Measurements from ENCODE around the gene EPHA2.
"Not testable (repeated sequence)": the region's sequence is repeated elsewhere in the genome, so short reads cannot be mapped to it uniquely, and the experiment has no call there.

Gene EPHA2

DNA sequence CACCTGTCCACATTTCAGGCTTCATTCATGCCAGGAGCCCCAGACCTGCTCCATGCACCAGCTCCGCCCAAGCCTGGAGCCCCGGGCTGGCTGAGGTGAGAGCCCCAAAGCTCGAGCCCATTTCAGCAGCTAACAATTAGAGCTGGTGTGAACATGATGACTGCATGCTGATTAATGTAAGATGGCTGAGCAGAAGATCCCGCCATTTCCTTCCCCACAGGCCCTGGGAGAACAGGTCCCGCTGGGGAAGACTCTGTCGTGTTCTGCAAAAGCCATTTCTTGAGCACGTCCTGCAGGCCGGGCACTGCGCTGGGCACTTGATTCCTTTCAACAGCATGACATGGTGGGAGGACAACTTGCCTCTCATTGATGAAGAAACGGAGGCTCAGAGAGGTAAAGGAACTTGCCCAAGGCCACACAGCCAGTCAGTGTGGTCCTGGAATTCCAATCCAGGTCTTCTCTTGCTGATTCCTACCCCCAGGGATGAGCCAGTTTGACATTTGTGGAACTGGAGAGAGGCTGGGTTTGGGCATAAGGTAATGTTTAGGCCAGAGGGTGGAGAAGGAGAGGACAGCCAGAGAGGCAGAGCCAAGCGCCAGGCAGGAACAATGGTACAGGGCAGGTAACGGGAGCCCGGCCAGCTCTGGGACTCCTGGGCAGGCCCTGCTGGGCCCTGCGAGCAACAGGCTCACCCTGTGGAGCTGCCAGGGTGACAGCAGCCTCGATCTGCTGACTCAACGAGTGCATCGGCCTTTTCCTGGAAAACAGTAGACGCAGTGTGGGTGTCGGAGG lies 28.1 kb upstream of the EPHA2 start:
- DNase-seq (ENCODE audit: low read depth in 3 of 3) = no peak

DNA sequence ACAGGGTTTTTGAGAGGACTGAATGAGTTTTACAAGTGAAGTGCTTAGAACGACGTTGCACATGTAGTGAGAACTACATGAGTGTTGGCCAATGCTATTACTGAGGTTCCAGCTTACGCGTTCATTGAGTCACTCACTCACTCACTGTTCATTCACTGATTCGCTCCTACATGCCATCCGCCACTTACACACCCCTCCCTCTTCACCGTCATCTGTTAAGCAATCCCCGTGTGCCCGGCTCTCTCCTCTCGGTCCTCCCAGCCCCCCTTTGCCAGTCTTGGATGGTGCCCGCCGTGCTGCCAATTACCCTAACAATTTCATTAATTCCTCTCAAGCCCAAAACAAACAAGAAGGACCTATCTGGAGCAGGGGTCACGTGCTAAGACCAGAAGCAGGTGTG lies 27.3 kb upstream of the EPHA2 start:
- no peak for DNase-seq (ENCODE audit: low read depth in 3 of 3)

DNA sequence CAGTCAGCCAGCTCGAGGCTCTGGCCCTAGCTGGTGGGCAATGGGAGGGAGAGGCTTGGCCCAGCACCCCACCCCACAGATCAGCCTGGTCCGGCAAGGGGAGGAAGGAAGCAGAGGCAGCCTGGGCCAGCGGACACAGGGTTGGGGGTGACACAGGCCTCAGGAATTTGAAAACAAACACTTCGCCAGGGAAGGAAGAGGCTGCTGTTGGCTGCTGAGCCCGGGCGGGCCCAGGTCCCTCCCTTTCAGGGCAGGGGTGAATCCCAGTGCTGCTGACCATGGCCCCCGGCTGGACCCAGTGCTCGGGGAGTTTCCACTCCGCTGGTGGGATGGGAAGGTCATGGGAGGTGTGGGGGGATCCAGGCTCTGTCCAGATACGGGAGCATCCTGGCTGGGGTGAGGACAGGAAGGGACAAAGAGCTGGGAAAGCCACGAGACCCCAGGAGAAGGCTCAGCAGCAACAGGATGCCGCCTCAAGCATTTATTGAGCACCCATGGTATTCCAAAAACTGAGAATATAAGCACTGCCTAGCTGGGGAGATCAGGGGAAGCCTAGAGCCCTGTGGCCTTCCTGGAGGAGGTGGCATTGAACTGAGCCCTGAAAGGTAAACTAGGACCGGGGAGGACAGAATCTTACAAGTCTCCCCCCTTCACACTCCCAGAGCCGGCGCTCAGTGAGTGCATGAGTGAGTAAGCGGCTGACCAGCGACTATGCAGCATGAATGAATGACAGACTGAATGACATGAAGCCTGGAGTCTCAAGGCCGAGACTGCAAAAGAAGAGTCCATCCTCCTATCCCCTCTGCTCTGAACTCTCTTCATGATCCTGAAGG lies 26.2 kb upstream of the EPHA2 start:
- no peak for DNase-seq (ENCODE audit: low read depth in 3 of 3)

DNA sequence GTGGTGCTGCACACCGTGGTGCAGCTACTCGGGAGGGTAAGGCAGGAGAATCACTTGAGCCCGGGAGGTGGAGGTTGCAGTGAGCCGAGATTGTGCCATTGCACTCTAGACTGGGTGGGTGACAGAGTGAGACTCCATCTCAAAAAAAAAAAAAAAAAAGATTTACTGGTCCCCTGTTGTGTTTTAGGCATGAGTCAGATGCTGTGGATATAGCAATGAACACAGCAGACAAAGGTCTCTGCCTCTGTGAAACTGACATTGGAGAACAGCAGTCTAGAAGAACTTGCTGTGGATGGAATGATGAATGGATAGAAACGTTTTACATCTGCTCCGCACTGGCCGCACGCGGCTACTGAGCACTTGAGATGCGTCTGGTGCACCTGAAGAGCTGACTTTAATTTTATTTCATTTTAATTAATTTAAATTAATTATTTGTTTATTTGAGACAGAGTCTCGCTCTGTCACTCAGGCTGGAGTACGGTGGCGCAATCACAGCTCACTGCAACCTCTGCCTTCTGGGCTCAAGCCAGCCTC lies 24.5 kb upstream of the EPHA2 start:
- DNase-seq (ENCODE audit: low read depth in 3 of 3) = no peak

DNA sequence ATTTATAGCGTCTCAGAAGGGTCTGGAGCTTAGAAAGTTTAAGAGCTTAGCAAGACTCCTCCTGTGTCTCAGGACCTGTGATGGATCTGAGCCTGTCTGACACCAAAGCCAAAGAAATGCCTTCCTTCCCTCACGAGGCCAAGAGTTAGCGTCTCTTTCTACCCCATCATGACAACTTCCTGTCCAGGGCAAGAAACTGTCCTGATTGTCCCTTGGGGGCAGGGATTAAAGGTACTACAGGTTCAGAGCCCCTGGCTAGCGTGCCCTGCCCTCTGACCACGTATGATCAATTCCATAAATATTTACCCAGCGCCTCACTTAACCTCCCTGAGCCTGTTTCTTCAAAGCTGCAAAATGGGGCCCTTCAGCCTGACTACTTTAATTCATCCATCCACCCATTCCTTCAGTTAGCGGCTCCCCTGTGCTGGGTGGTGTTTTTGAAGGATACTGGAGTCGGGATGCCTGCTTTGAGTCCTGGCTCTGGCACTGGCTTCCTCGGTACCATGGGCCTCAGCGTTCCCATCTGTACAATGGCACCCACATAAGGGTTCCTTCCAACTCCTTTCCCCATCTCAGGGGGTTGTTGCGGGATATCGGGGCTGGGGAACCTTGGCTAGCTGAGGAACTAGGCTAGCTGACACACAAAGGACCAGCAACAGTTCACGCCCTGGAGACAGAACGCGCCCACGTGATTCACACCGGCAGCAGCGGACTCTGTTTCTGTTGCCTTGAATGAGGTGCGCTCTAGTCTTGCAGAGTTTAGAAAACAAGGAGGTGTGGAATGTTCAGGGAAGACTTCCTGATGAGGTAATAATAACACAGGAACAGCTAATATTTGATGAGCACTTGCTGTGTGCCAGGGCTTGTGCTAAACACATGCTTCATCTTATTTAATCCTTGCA lies 23.0 kb upstream of the EPHA2 start:
- DNase-seq (ENCODE audit: low read depth in 3 of 3) = no peak

DNA sequence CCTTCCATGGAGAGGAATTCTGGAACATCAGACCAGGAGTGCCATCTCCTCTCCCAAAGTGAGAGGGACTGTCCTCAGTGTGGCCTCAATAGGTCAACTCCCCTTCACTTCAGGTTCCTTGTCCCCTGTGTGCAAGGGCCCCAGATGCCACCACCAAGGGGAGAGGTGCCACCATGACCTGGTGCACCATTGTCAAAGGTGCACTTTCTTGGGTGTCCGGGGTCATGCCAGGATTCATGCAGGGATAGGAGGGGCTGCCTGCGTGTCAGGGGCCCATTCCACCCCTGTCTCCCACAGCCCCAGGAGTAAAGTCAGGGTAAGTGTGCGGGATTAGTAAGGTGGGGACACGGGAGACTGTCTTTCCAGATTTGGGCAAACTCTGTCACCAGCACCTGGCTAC lies 21.4 kb upstream of the EPHA2 start:
- DNase-seq (ENCODE audit: low read depth in 3 of 3) = no peak

DNA sequence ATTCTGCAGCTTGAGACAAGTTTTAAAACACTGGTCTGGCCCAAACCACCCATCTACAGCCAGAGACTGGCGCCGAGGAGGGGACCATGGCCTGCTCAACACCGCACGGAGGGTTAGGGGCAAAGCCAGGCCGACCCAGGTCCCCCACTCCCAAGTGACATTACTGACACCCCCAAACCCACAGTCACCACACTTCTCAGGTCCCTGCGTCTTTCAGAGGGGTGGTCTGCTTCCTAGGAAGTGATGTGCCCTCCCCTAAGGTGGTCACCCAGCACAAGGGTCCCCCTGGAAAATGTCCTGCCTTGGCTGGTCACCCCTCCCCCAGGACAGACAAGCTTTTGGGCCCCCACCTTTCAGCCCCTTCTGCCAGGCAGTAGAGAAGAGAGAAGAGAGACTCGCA lies 20.8 kb upstream of the EPHA2 start:
- DNase-seq (ENCODE audit: low read depth in 3 of 3) = no peak

DNA sequence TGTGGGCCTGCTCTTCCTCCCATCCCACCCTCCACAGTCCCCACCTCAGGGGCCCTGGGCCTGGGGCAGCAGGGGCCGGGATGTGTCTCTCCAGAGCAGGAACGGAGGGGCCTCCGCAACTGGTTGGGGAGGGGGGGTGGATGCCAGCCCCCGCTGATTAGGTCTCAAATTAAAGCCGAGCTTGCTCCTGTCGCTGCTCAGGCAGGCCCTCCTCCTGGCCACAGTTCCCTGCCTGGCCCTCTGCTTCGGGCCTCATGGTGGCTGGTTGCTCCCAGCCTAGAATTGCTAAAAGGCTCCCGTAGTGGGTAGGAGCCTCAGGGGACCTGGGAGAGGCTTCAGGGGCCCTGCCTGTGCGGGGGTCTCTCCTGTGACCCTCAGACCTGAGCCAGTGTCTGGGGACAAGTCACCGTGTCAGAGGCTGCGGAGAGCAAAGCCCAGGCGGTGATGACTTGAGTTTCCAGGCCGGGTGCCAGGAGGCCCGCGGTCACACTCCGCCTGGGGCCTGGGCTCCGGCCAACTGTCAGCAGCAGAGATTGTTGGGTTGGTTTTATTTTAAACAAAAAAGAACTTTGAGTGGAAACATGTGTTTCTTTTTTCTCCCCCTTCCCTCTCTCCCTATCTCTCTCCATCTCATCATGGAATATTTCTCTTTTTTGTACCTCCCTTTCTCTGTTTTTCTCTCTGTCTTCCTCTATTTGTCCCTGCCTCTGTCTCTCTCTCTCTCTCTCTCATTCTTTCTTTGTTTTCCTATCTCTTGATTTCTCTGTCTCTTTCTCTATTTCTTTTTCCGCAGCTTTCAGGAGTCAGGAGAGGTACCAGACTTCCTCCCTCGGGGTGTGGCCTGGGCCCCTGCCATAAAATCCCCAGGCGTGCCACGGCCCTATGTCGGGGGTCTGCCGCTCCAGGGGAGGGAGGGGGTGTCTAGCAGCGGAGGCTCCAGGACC lies 20.0 kb upstream of the EPHA2 start:
- DNase-seq (ENCODE audit: low read depth in 3 of 3) = no peak

DNA sequence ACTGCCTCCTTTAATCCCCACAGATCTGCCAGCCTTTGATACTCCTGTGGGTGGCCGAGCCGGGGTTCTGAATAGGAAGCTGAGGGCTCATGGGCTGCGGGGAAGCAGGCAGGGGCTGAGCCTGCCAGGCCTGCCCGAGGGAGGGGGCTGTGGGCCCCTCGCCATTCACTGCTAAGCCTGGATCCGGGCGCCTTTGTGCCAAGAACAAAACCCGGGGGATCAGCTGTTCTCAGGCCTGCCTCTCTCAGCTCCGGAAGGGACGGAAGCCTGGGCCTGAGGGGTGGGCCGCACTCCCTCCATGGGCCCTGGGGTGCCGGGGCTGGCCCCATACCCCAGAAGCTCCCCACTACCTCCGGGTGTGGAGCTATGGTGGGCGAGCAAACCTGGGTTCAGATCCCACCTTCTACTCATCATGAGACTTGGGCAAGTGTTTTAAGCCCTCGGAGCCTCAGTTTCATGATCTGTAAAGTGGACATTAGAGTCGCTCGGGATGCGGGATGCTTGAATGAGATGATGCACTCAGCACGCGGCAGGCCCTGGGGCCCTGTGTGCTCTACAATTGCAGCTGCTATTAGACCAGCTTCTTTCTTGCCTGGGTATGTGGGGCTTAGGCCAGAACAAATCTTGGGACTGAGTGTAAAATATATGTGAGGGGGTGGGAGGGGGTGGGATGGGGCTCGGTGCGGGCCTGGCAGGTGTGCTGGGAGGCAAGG lies 19.2 kb upstream of the EPHA2 start:
- DNase-seq (ENCODE audit: low read depth in 3 of 3) = no peak

DNA sequence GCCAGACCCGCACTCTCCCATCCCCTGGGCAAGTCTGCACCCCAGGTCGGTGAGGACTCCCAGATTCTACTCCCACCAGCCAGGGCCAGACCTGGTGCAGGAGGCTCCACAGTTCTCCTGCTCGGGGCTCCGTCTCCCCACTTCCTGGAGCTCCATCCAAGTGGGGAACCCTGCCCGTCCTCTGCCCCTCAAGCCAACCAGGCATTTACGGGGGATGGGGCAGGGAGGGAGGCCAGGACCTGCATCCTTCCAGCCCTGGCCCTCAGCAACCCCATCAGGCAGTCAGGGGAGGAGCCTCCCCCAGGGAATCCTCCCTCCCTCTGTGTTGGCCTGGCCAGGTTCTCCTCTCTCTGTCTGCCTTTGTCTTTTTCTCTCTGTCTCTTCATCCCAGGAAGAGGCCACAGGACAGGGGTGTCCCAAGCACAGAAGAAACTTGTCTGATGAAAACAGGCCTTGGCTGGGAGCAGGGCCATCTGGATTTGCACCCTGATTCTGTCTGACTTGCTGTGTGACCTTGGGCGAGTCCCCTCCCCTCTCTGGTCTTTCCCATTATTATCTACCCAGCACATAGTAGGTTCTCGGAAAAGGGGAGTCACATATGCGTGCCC lies 18.5 kb upstream of the EPHA2 start:
- DNase-seq (ENCODE audit: low read depth in 3 of 3) = no peak

DNA sequence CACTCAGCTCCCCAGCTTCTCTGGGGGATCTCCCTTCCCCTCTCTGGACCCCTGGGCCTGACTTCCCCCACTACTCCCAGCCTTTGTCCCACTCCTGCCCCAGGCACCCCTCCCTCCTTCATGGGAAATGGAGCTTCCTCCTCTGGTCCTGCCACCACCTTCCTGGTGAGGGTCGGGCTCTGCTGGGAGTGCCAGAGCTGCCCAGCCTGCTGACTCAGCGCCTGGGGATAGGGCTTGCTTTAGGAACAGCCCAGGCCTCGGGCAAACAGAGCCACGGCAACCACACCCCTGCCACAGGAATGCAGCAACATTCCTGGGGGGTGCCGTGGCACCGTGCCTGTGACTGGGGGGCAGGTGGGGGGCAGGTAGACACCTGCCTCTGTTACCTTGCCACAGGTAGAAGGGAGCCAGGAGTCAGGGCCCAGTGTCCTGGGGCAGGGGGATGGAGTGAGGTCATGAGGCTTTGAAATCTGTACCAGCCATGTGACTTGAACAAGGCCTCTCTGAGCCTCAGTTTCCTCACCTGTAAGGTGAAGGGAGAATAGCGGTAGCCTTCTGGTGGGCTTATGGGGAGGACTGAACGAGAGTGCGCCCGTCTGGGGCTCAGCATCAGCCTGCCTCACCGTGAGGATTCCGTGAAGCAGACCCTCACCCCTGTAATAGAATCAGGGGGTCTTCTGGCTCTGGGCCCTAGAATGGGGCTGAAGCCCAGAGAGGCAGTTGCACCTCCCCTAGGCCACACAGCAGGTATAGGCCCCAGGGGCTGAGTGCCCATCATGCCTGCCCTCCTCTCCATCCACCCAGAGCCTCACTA lies 17.8 kb upstream of the EPHA2 start:
- no peak for DNase-seq (ENCODE audit: low read depth in 3 of 3)

DNA sequence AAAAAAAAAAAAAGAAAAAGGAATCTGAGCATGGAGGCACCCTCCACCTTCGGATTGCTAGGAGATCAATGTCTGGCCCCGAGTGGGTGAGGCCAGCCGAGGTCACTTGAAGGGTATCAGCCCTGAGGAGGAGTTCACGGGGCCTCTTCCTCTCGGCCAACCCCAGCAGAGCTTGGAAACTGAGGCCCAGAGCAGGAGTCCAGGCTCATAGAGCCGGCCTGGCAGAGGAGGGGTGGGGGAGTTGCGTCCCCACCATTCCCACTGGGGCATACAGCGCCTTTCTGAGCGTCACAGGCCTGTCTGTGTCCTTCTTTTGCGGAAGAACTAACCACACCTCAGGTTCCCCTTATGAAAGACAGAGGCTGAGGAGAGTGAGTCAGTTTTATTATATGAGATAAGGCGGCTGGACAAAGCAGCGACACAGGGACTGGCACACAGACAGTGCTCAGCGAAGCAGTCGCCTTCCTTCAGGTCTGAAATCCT lies 17.1 kb upstream of the EPHA2 start:
- DNase-seq (ENCODE audit: low read depth in 3 of 3) = no peak

DNA sequence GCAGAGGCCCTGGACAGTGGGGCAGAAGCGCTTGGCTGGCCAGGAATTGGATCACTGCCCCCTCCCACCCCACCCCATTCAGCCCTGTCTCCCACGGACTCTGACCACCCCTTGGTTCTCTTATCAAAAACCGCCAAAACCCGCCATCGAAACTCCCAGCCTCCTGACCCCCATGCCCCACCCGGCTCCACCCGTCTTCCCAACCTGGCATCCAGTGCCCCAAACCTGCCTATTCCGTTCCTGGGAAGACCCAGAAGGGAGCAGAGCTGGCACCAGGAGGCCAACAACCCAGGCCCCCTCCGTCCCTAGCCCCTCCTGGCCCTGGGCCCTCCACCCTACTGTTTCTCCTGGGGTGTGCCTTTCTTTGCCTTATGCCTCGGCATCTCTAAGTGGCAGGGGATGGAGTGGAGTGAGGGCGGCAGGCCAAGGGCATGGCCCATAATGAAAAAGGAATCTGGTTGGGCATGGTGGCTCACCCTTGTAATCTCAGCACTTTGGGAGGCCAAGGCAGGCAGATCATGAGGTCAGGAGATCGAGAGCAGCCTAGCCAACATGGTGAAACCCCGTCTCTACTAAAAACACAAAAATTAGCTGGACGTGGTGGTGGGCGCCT lies 16.5 kb upstream of the EPHA2 start:
- DNase-seq (ENCODE audit: low read depth in 3 of 3) = no peak

DNA sequence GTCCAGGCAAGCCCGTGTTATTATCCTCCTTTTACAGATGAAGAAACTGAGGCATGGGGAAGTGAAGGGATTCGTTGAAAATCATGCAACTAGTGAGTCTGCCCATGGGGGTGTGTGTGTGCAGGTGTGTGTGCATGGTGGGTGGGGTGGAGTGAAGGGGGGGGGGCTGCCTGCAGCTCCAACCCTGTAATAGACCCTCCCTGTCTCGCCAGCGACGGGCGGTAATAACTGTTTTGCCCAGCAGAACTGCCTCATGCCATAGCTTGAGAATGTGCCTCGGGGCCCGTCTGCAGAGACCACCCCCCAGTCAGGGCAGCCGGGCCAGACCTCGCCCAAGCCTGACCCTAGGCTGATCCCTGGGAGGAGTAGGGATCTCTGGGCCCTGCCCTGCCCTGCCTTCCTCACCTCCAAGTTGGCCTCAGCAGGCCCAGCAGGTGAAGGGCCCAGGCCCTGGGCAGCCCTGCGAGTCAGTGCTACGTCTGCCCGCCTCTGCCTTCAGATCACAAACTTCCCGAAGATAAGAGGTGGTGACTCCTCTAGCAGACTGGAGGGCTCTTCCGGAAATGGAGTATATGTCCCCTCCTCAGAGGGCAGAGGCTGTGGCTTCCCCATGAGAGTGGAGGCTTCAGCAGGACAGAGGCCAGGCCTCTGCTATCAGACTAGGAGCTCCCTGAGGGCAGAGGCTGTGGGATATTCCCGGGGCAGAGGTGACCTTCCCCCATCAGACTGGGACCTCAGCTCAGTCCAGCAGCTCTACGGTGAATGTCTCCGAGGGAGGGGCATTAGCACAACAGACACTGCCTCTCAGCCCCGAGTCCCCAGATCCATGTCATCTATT lies 15.7 kb upstream of the EPHA2 start:
- DNase-seq (ENCODE audit: low read depth in 3 of 3) = no peak

DNA sequence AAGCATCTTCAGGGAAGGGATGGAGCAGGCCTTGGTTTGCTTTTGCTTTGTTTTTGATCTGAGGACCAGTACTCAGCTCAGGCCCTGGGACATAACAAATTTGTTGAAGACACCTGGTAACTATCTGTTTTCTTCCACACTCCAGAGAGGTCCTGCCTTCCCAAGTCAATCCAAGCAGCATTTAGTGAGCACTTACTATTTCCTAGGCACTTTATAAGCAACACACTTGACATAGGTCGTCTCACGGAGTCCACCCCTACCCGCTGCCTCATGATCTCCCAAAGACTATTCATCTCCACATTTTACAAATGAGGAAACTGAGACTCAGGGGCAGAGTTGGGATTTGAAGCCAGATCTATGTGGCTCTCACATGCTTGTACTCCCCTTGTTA lies 14.4 kb upstream of the EPHA2 start:
- DNase-seq (ENCODE audit: low read depth in 3 of 3) = no peak

DNA sequence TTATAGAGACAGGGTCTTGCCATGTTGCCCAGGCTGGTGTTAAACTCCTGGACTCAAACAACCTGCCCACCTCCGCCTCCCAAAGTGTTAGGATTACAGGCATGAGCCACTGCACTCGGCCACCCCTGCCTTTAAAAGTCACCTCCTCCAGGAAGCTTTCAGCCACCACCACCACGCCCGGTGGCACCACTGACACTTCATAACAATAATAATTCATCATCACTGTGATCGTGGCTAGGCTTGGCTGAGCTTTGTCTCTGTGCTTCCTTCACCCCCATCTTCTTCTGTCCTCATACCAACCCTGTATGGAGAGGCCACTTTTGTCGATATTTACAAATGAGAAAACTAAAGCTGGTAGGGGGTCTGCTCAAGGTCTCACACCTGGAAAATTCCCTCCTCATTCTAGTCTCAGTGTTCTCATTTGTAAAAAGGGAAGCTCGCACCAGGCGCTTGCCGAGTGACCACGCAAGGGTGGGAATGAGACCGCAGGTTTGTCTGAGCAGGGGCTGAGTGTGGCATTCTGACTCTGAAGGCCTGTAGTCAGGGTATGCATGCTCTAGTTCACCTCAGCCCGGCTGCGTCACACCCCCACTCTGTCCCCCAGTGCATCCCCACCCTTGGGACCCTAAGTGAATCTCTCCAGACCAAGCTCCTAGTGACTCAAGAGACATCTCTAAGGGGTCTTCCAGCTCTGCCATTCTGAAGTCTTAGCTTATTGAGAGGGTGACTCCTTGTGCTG lies 12.9 kb upstream of the EPHA2 start:
- DNase-seq (ENCODE audit: low read depth in 3 of 3) = no peak

DNA sequence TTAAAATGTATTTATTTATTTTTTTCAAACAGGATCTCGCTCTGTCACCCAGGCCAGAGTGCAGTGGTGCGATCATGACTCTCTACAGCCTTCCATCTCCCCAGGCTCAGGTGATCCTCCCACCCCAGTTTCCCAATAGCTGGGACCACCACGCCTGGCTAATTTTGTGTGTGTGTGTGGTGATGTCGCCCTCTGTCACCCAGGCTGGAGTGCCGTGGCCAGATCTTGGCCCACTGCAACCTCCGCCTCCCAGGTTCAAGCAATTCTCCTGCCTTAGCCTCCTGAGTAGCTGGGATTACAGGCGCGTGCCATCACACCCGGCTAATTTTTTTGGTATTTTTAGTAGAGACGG lies 12.3 kb upstream of the EPHA2 start:
- DNase-seq (ENCODE audit: low read depth in 3 of 3) = not testable (repeated sequence)

Measured in stimulated activated CD4-positive, alpha-beta T cell treated with anti-CD3 and anti-CD28 coated beads, TNF-alpha, amount 100 ng/mL, for 48 hours (primary cell).